HL-60 (cell line): ENCODE measurements around the gene SMG6.

Experiments
- DNase-seq, 2 experiments: peaks; one replicate each; pipeline ENCODE4 v3.0.0-alpha.2; 2010 to 2020; ENCODE audit warnings: low read depth in 1 of 2, low spot score in 1 of 2
- H3K27ac ChIP-seq: fragments of 250-450 bp; sonication (Bioruptor Pico); replicated peaks from 2 replicates; pipeline ENCODE4 v1.5.1; 2020; ENCODE audit warnings: mild to moderate bottlenecking, moderate library complexity
- H3K27me3 ChIP-seq: fragments of 250-450 bp; sonication (Bioruptor Pico); 2 replicates; pipeline ENCODE4 v1.5.1; 2021; ENCODE audit warnings: mild to moderate bottlenecking, moderate library complexity; ENCODE audit not compliant: insufficient read depth, poor library complexity, severe bottlenecking
- H3K4me3 ChIP-seq: replicated peaks from 2 replicates; pipeline ENCODE4 v1.5.1; 2011; ENCODE audit warnings: mild to moderate bottlenecking, control low read depth, low read length; ENCODE audit not compliant: insufficient read depth
- CTCF ChIP-seq: IDR thresholded peaks from one replicate; pipeline ENCODE4 v1.5.1; 2011; ENCODE audit warnings: low read length, control low read depth, inconsistent platforms; ENCODE audit not compliant: insufficient read depth
- GABPA ChIP-seq: IDR thresholded peaks from 2 replicates; pipeline ENCODE4 v1.6.1; 2012; ENCODE audit warnings: low read depth
- POLR2AphosphoS5 ChIP-seq: IDR thresholded peaks from 2 replicates; pipeline ENCODE4 v1.6.1; 2012; ENCODE audit warnings: low read depth
- REST ChIP-seq: IDR thresholded peaks from 2 replicates; pipeline ENCODE4 v1.6.1; 2012; ENCODE audit warnings: low read depth; ENCODE audit not compliant: insufficient replicate concordance
- SPI1 ChIP-seq: IDR thresholded peaks from 2 replicates; pipeline ENCODE4 v1.6.1; 2012; ENCODE audit warnings: low read depth, mild to moderate bottlenecking, borderline replicate concordance

SMG6 gene

GRCh38 chr17:2064147-2064489, 239.5 kb downstream of the SMG6 start:
- no peak overlapping the region for H3K27ac ChIP-seq
- no peak for TF ChIP-seq CTCF
- DNase-seq = no peak
- no peak overlapping the region for H3K4me3 ChIP-seq
- no peaks in the 10 kb centered on the region for H3K27me3 ChIP-seq

- no peak for DNase-seq
- H3K27me3 ChIP-seq = no peaks in the 10 kb centered on the region
- no peak overlapping the region for H3K4me3 ChIP-seq
- no peak overlapping the region for H3K27ac ChIP-seq
- TF ChIP-seq POLR2AphosphoS5 (no peak), GABPA (no peak), CTCF (no peak), SPI1 (no peak), REST (no peak)
Observed at GRCh38 chr17:2063261-2064146, 240.1 kb downstream of the SMG6 start.

GRCh38 chr17:2062571-2063183, 240.9 kb downstream of the SMG6 start:
- DNase-seq = no peak
- H3K4me3 ChIP-seq = no peak overlapping the region
- H3K27me3 ChIP-seq = no peaks in the 10 kb centered on the region
- TF ChIP-seq POLR2AphosphoS5 = no peak
- no peak for TF ChIP-seq SPI1
- TF ChIP-seq CTCF = no peak
- no peak for TF ChIP-seq GABPA
- TF ChIP-seq REST = no peak
- no peak overlapping the region for H3K27ac ChIP-seq
